SK-N-DZ (cell line): ENCODE results near the gene C2orf49.
"Not testable (repeated sequence)": the region's sequence is repeated elsewhere in the genome, so short reads cannot be mapped to it uniquely, and the experiment has no call there.

Experiments
- DNase-seq: peaks from one replicate; pipeline ENCODE4 v3.0.0-alpha.2; 2015; ENCODE audit warnings: low spot score

The C2orf49 gene

GRCh38 chr2:105321875-105322646, 15.3 kb upstream of the C2orf49 start:
- DNase-seq, result no peak

GRCh38 chr2:105323111-105323510, 14.2 kb upstream of the C2orf49 start:
- no peak for DNase-seq

- no peak for DNase-seq
Measured at GRCh38 chr2:105324101-105324500, 13.2 kb upstream of the C2orf49 start.

DNA sequence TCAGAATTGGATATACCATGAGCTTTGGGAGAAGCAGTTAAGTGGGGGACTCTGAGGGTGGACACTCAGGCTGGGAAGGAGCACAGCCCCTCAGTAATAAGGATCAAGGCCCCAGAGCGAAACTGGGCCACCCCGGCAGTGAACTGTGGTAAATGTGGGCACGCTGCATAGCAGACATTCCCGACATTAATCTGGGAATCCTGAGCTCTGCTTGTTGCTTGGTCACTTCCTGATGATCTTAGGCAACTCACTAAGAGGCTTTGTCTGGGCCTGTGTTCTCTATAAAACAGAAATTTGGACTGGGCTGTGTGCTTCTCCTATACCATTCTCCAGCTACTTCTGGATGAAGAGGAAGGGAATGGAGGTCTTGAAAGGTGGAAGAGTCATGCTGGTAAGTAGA, 12.6 kb upstream of the C2orf49 start:
- no peak for DNase-seq

DNA sequence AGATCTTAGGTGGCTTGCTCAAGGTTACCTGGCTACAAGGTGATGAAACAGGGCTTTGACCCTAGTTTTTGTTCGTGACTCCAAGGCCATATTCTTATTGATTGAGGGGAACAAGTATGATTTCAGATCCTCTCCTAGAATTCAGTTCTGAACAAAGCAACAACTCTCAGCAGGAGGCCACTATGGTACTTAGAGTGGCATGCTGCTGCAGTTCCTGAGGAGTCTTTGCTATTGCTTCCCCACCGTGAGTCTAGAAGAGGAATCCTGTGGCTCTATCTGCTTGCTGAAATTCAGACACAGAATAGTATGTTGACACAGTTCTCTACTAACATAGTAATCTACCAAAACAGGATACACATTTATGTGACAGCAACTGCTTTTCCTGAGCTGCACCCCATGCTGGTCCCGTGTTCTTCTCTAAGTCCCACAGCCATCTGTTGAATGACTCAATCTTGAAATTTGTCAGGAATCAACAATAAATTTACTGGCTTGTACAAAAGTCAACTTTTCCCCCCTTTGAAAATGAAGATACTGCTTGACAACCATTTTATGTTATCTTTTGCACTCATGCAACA, 11.9 kb upstream of the C2orf49 start:
- no peak for DNase-seq

DNA sequence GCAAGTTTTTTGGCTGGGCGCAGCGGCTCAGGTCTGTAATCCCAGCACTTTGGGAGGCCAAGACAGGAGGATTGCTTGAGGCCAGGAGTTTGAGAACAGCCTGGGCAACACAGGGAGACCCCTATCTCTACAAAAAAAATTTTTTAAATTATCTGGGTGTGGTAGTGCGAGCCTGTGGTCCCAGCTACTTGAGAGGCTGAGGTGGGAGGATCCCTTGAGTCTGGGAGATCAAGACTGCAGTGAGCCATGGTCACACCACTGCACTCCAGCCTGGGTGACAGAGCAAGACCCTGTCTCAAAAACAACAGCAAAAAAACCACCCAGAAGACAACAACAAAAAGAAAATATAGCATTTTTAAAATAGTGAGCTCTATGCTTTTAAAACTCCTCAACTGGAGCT, 10.1 kb upstream of the C2orf49 start:
- not testable (repeated sequence) for DNase-seq

GRCh38 chr2:105327690-105328089, 9.7 kb upstream of the C2orf49 start:
- DNase-seq, result no peak

DNA sequence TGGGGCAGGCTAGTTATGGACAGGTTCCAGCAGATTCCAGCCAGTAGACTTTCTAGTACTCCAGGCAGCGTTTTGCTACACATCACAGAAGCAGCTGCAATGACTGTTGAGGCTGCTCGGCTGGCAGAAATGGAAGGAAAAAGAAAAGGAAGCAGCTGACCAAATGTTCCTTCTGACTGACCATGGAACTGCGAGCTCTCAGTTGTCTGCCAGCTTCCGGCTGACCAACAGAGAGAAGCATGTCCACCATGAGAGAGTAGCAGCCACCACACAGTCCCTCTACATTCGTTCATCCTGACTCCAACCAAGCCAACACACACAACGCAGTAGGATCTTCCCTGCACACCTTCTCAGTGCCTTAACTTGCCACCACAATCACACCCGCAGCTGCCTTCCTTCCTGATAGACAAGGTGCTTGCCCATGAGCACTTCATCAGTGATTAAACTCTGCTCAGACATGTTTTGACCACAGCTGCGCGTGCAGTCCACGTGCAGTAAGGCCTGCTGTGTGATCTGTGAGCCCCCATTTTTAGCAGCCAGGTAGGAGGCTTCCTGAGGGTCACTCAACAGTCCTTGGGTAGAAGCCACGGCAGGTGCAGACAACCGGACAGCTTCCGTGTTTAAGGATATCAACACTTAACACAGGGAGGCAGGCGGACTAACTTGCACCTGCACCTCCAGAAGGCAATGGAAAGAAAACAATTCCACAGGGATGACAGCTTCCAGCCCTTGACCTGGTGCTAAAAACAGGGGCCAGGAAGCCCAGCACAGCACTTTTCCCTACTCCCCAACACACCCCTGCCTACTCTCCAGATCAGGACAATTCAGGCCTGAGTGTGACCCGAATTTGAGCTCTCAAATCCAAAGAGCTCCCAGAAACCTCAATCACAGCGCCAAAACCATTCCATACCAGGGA, 8.8 kb upstream of the C2orf49 start:
- peak; percentile 26 for DNase-seq

GRCh38 chr2:105329197-105329554, 8.2 kb upstream of the C2orf49 start:
- DNase-seq, result peak; percentile 25

DNA sequence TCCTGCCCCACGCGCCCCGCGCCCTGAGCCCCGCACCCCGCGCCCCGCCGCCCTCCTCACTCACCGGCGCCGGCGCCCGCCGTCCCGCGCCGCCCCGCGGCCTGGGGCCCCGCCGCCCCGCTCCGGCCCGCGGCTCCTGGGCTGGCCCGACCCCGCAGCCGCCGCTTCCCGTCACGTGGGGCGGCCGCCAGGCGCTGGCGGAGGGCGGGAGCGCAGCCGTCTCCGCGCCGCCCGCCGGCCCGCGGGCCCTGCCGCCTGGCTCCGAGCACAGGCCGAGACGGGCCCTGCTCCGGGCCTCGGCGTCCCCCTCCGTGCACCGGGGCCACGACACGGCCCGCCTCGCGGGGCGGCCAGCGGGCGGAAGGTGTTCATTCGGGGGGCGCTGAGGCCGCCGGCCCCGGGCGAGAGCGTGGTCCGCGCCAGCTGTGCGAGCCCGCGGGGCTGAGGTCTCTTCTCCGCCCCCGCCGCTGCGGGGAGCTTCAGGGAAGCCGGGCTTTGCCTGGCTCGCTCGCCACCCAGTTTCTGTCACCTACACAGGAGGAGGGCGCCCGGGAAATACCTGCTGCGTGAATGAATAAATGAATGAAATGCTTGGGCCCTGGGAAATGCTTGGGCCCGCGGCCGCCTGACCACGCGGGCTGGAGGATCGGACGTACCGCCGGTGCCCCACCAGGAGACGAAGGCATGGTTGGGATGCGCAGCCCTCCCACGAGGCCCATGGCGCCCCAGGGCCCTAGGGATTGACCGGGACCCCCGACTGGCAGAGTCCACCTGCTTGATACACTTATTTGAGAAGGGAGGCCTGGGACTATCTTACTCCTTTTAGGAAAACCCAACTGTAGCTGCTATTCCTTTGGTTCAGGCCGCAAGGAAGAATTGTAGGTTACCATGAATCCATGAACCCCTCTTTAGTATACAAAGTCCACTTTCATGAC, 7.5 kb upstream of the C2orf49 start, which contains the start of gene TGFBRAP1:
Gene TGFBRAP1, minus strand, starts transcription at position 175 of the 935 bp plus-strand sequence. CDS start 21,434 bp downstream, outside the sequence.
- DNase-seq, result peak; percentile 47

- no peak for DNase-seq
Measured at GRCh38 chr2:105330681-105331375, 6.5 kb upstream of the C2orf49 start.

DNA sequence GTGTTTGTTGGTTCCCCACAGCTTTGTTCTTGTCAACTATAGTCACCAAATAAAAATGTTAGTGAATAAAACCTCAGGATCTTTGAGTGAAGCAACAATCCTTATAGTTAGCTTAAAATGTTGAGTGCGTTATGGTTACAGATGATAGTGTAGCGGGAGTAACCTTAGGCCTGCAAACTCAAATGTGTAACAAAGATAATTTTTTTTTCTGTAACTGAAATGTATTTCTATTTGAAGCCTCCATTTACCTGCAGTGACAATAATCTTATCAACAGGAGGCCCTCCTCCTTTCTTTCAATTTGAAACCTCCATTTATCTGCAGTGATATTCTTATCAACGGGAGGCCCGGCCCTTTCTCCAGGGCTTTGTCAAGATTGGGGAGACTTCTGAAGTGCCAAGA, 3.1 kb upstream of the C2orf49 start:
- DNase-seq, result no peak

DNA sequence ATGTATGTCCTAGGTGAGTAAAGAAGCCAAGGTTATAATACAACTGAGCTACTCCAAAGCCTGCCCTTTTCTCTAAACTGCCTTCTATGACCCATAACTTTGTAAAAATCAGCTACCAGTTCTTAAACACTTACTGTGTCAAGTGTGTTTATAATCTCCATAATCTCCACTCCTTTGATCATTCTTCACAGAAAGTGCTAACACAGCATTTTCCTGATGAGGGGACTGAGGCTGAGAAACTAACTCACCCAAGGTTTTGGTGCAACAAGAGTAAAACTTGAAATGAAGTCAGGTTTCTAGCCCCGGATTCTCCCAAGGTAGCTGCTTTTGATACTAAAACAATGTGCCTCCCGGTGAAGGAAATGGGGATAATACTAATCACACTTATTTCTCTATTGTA, 1.9 kb upstream of the C2orf49 start:
- DNase-seq, result no peak

DNA sequence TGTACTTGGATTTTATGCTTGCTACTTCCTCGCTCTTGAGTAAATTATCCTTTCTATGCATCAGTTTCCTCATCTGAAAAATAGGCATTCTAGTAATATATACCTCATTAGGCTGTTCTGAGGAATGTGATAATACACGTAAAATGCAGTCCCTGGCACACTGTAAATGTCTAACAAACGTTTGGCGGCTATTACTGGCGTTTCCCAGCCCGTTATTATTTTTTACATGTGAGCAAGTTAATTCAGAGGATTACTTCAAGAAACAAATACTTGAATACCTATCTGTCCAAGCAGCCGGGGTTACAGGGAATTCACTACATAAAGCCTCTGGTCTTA, 586 bp upstream of the C2orf49 start:
- DNase-seq, result no peak

DNA sequence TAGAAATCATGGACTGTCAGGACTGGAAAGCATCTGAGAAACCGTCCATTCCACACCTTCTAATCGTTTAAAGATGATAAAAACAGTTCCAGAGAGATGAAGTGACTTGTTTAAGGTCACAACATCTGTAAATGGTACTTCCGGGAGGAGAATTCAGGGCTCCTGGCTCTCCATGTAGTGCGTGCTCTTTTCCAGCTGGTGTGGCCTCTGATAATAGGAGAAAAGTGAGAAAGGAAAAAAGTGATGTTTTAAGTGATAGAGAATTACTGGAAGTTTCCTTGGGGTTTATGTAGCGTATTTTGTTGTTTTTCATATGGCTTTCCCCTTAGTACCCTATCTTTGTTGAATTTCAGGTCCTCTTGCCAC, 663 bp downstream of the C2orf49 start:
- DNase-seq, result no peak

DNA sequence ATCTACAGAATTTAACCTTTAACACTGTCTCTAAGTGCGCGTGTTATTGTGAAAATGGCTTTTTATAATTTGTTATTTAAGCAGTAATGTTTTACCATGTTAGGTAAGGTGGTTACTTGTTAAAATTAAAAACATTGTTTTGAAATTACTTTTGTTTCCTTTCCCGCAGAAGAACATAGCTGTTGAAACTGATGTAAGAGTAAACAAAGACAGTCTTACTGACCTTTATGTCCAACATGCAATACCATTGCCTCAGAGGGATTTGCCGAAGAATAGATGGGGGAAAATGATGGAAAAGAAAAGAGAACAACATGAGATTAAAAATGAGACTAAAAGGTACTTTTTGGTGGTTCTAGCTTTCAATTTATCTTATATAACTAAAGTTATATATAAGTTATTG, 2.1 kb downstream of the C2orf49 start:
- no peak for DNase-seq

- no peak for DNase-seq
Measured at GRCh38 chr2:105344704-105345345, 7.5 kb downstream of the C2orf49 start.

DNA sequence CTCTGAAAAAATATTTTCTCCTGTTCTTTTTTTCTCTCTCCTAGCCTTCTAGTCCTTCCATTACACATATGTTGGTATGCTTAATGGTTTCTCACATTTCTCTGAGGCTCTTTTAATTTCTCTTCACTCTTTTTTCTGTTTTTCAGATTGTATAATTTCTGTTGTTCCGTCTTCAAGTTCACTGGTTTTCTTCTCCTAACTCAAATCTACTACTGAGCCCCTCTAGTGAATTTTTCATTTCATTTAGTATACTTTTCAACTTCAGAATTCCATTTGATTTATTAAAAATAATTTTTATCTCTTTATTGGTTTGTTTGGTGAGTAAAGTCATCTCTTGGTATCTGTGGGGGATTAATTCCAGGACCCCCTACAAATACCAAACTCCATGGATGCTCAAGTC, 19.8 kb downstream of the C2orf49 start:
- DNase-seq, result no peak

- DNase-seq, result no peak
Measured at GRCh38 chr2:105358593-105358992, 21.3 kb downstream of the C2orf49 start.
